ENCODE results near the gene DRC3.
A peak's percentile ranks its signal among the peaks of the same experiment; 100 is the strongest.

DRC3 gene

GRCh38 chr17:17947309-17947708 lies 25.4 kb upstream of the DRC3 start:
- no CpG with 5 or more reads among the region's 5 CpGs for WGBS (ENCODE audit: extremely low coverage, insufficient coverage, insufficient read length)

GRCh38 chr17:17947966-17948365 lies 24.7 kb upstream of the DRC3 start:
- no peak overlapping the region for H3K14ac ChIP-seq (ENCODE audit: low read length)
- H3K4me2 ChIP-seq (ENCODE audit: low read length): no peak overlapping the region
- no peak overlapping the region for H3K27ac ChIP-seq (ENCODE audit: low read depth, low read length)

More at GRCh38 chr17:17947309-17947708, 25.4 kb upstream of the DRC3 start:
- Histone ChIP-seq H2BK12ac (ENCODE audit: low read length) (no peak overlapping the region), H3K4me1 (ENCODE audit: control insufficient read depth in 1 of 2, insufficient read depth in 2 of 2, low read length in 2 of 2) (peaks cover 23 to 24% of the 10 kb centered on the region in 2 experiments), H4K12ac (ENCODE audit: low read depth, low read length) (no peak overlapping the region), H3K27me3 (ENCODE audit: insufficient read depth, low read length) (no peaks in the 10 kb centered on the region), H3K4me2 (ENCODE audit: low read length) (no peak overlapping the region), H2AFZ (ENCODE audit: insufficient read depth, low read length, poor library complexity) (no peak overlapping the region), H2BK5ac (ENCODE audit: low read depth, low read length, poor library complexity) (no peak overlapping the region), H3K79me1 (ENCODE audit: low read length) (peaks cover 5% of the 10 kb centered on the region), H2BK120ac (ENCODE audit: insufficient read depth, low read length, poor library complexity) (no peak overlapping the region), H3K79me2 (ENCODE audit: control insufficient read depth, insufficient read depth, low read length, poor library complexity) (peaks cover 3% of the 10 kb centered on the region), H3K4ac (ENCODE audit: low read depth, low read length) (no peak overlapping the region), H2AK5ac (ENCODE audit: low read length) (no peak overlapping the region), H3K4me3 (ENCODE audit: low read depth, low read length) (no peak overlapping the region), H3K36me3 (ENCODE audit: control insufficient read depth in 1 of 2, insufficient read depth in 2 of 2, low read length in 2 of 2) (no peaks in the 10 kb centered on the region), H4K91ac (ENCODE audit: low read depth, low read length) (no peak overlapping the region), H3K14ac (ENCODE audit: low read length) (no peak overlapping the region), H3K9ac (ENCODE audit: low read length) (no peak overlapping the region), H3K27ac (ENCODE audit: low read depth, low read length) (no peak overlapping the region), H4K8ac (ENCODE audit: low read depth, low read length) (no peak overlapping the region), H3K23ac (ENCODE audit: low read length) (no peak overlapping the region), H3K18ac (ENCODE audit: low read length) (no peak overlapping the region), H3K9me3 (ENCODE audit: insufficient read depth, low read depth, low read length) (no peaks in the 10 kb centered on the region)
- no peak for DNase-seq

GRCh38 chr17:17950347-17950746 lies 22.3 kb upstream of the DRC3 start:
- peak in 1 of 2 donors; percentile 30 for DNase-seq
- H3K4me1 ChIP-seq (ENCODE audit: control insufficient read depth in 1 of 2, insufficient read depth in 2 of 2, low read length in 2 of 2): peaks cover 9 to 14% of the 10 kb centered on the region in 2 experiments
- H3K23ac ChIP-seq (ENCODE audit: low read length): no peak overlapping the region
- H2AK5ac ChIP-seq (ENCODE audit: low read length): no peak overlapping the region
- H3K9ac ChIP-seq (ENCODE audit: low read length): no peak overlapping the region
- H3K79me1 ChIP-seq (ENCODE audit: low read length): peaks cover 3% of the 10 kb centered on the region
- no peaks in the 10 kb centered on the region for H3K27me3 ChIP-seq (ENCODE audit: insufficient read depth, low read length)
- H3K4me2 ChIP-seq (ENCODE audit: low read length): no peak overlapping the region
- no CpG with 5 or more reads among the region's 7 CpGs for WGBS (ENCODE audit: extremely low coverage, insufficient coverage, insufficient read length)
- H3K4me3 ChIP-seq (ENCODE audit: low read depth, low read length): no peak overlapping the region
- no peak overlapping the region for H2AFZ ChIP-seq (ENCODE audit: insufficient read depth, low read length, poor library complexity)
- H3K79me2 ChIP-seq (ENCODE audit: control insufficient read depth, insufficient read depth, low read length, poor library complexity): peaks cover 3% of the 10 kb centered on the region
- no peaks in the 10 kb centered on the region for H3K9me3 ChIP-seq (ENCODE audit: insufficient read depth, low read depth, low read length)
- no peak overlapping the region for H2BK5ac ChIP-seq (ENCODE audit: low read depth, low read length, poor library complexity)
- no peak overlapping the region for H4K91ac ChIP-seq (ENCODE audit: low read depth, low read length)
- H4K8ac ChIP-seq (ENCODE audit: low read depth, low read length): no peak overlapping the region
- peaks cover 0 to 1% of the 10 kb centered on the region in 2 experiments for H3K36me3 ChIP-seq (ENCODE audit: control insufficient read depth in 1 of 2, insufficient read depth in 2 of 2, low read length in 2 of 2)
- H3K14ac ChIP-seq (ENCODE audit: low read length): no peak overlapping the region
- H3K18ac ChIP-seq (ENCODE audit: low read length): no peak overlapping the region
- no peak overlapping the region for H4K12ac ChIP-seq (ENCODE audit: low read depth, low read length)
- no peak overlapping the region for H2BK12ac ChIP-seq (ENCODE audit: low read length)
- H2BK120ac ChIP-seq (ENCODE audit: insufficient read depth, low read length, poor library complexity): no peak overlapping the region
- no peak overlapping the region for H3K27ac ChIP-seq (ENCODE audit: low read depth, low read length)
- no peak overlapping the region for H3K4ac ChIP-seq (ENCODE audit: low read depth, low read length)

More at GRCh38 chr17:17947966-17948365, 24.7 kb upstream of the DRC3 start:
- no peak overlapping the region for H2BK12ac ChIP-seq (ENCODE audit: low read length)
- DNase-seq: no peak
- no peak overlapping the region for H2BK120ac ChIP-seq (ENCODE audit: insufficient read depth, low read length, poor library complexity)
- no peak overlapping the region for H2BK5ac ChIP-seq (ENCODE audit: low read depth, low read length, poor library complexity)
- H4K91ac ChIP-seq (ENCODE audit: low read depth, low read length): no peak overlapping the region
- no peaks in the 10 kb centered on the region for H3K36me3 ChIP-seq (ENCODE audit: control insufficient read depth in 1 of 2, insufficient read depth in 2 of 2, low read length in 2 of 2)
- no peak overlapping the region for H3K4me3 ChIP-seq (ENCODE audit: low read depth, low read length)
- no peak overlapping the region for H3K18ac ChIP-seq (ENCODE audit: low read length)
- no peaks in the 10 kb centered on the region for H3K27me3 ChIP-seq (ENCODE audit: insufficient read depth, low read length)
- no peak overlapping the region for H2AK5ac ChIP-seq (ENCODE audit: low read length)
- no peak overlapping the region for H4K8ac ChIP-seq (ENCODE audit: low read depth, low read length)
- H3K9ac ChIP-seq (ENCODE audit: low read length): no peak overlapping the region
- WGBS (ENCODE audit: extremely low coverage, insufficient coverage, insufficient read length): no CpG with 5 or more reads among the region's 1 CpG
- H3K4me1 ChIP-seq (ENCODE audit: control insufficient read depth in 1 of 2, insufficient read depth in 2 of 2, low read length in 2 of 2): peaks cover 23 to 24% of the 10 kb centered on the region in 2 experiments
- no peak overlapping the region for H2AFZ ChIP-seq (ENCODE audit: insufficient read depth, low read length, poor library complexity)
- H3K4ac ChIP-seq (ENCODE audit: low read depth, low read length): no peak overlapping the region
- peaks cover 5% of the 10 kb centered on the region for H3K79me1 ChIP-seq (ENCODE audit: low read length)
- H3K9me3 ChIP-seq (ENCODE audit: insufficient read depth, low read depth, low read length): no peaks in the 10 kb centered on the region
- H3K79me2 ChIP-seq (ENCODE audit: control insufficient read depth, insufficient read depth, low read length, poor library complexity): peaks cover 3% of the 10 kb centered on the region
- H4K12ac ChIP-seq (ENCODE audit: low read depth, low read length): no peak overlapping the region
- H3K23ac ChIP-seq (ENCODE audit: low read length): no peak overlapping the region

GRCh38 chr17:17950806-17951205 lies 21.9 kb upstream of the DRC3 start:
- Histone ChIP-seq H2AK5ac (ENCODE audit: low read length) (peak overlapping the region; percentile 4), H3K9me3 (ENCODE audit: insufficient read depth, low read depth, low read length) (no peaks in the 10 kb centered on the region)
- WGBS (ENCODE audit: extremely low coverage, insufficient coverage, insufficient read length): no CpG with 5 or more reads among the region's 1 CpG

More at GRCh38 chr17:17950806-17951205, 21.9 kb upstream of the DRC3 start:
- peak overlapping the region; percentile 58 for H2BK5ac ChIP-seq (ENCODE audit: low read depth, low read length, poor library complexity)
- H3K79me1 ChIP-seq (ENCODE audit: low read length): peaks cover 3% of the 10 kb centered on the region
- H4K91ac ChIP-seq (ENCODE audit: low read depth, low read length): peak overlapping the region; percentile 19
- peaks cover 9 to 14% of the 10 kb centered on the region in 2 experiments for H3K4me1 ChIP-seq (ENCODE audit: control insufficient read depth in 1 of 2, insufficient read depth in 2 of 2, low read length in 2 of 2)
- H3K36me3 ChIP-seq (ENCODE audit: control insufficient read depth in 1 of 2, insufficient read depth in 2 of 2, low read length in 2 of 2): peaks cover 2 to 6% of the 10 kb centered on the region in 2 experiments
- H3K23ac ChIP-seq (ENCODE audit: low read length): no peak overlapping the region
- H4K8ac ChIP-seq (ENCODE audit: low read depth, low read length): peak overlapping the region; percentile 36
- no peak overlapping the region for H2AFZ ChIP-seq (ENCODE audit: insufficient read depth, low read length, poor library complexity)
- peak overlapping the region; percentile 0 for H3K18ac ChIP-seq (ENCODE audit: low read length)
- no peak overlapping the region for H4K12ac ChIP-seq (ENCODE audit: low read depth, low read length)
- H3K4me2 ChIP-seq (ENCODE audit: low read length): no peak overlapping the region
- peak overlapping the region; percentile 21 for H3K14ac ChIP-seq (ENCODE audit: low read length)
- H2BK120ac ChIP-seq (ENCODE audit: insufficient read depth, low read length, poor library complexity): peak overlapping the region; percentile 41
- no peaks in the 10 kb centered on the region for H3K27me3 ChIP-seq (ENCODE audit: insufficient read depth, low read length)
- peak overlapping the region; percentile 14 for H3K27ac ChIP-seq (ENCODE audit: low read depth, low read length)
- peaks cover 3% of the 10 kb centered on the region for H3K79me2 ChIP-seq (ENCODE audit: control insufficient read depth, insufficient read depth, low read length, poor library complexity)
- H3K4me3 ChIP-seq (ENCODE audit: low read depth, low read length): no peak overlapping the region
- no peak for DNase-seq
- H2BK12ac ChIP-seq (ENCODE audit: low read length): peak overlapping the region; percentile 90
- H3K4ac ChIP-seq (ENCODE audit: low read depth, low read length): peak overlapping the region; percentile 9
- no peak overlapping the region for H3K9ac ChIP-seq (ENCODE audit: low read length)

Data from trophoblast cell (in vitro differentiated cells and primary cell).